Measurements from ENCODE around the gene CSNK1G1.

Gene CSNK1G1

DNA sequence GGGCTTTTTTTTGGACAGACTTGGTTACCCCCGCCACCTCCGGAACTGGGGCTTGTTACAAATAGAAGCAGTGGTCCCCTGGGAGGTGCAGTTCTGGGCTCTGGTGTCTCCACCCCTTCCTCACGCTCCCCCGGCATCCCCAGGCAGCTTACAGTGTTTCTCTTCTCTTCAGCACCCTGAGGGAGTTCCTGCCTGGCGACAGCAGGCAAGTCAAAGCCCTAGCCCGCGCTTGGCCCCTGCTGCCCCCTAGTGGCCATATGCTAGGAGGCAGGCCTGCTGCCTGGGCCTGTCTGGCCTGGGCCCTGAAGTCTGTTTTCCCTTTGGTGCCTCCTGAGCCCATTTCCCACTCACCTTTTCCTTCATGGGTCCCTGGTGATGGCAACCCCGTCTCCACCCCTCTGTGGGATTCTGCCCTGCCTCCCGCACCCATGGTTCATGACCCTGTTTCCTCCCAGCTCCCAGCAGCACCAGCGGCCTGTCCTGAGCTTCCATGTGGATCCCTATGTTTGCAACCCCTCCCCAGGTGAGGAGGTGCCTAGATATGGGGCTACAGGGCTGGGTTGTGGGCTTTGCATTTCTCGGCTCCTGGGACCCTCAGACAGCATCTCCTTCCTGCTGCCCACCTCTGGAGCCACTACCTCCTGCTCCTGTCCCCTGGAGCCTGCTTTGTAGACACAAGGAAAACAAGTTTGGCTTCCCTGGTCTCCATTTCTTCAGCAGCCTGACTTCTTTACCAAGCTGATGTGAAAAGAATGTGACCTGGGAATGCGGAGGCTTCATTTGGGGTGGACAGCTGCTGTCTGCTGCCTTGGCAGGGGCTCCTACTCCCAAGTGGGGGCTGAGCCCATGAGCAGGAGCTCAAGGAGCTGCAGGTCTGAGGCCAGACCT lies 202.2 kb downstream of the CSNK1G1 start:
- TF ChIP-seq, protein P1, sequence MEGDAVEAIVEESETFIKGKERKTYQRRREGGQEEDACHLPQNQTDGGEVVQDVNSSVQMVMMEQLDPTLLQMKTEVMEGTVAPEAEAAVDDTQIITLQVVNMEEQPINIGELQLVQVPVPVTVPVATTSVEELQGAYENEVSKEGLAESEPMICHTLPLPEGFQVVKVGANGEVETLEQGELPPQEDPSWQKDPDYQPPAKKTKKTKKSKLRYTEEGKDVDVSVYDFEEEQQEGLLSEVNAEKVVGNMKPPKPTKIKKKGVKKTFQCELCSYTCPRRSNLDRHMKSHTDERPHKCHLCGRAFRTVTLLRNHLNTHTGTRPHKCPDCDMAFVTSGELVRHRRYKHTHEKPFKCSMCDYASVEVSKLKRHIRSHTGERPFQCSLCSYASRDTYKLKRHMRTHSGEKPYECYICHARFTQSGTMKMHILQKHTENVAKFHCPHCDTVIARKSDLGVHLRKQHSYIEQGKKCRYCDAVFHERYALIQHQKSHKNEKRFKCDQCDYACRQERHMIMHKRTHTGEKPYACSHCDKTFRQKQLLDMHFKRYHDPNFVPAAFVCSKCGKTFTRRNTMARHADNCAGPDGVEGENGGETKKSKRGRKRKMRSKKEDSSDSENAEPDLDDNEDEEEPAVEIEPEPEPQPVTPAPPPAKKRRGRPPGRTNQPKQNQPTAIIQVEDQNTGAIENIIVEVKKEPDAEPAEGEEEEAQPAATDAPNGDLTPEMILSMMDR (IDR thresholded peaks at IDR 0.05): peak; percentile 98
- DNase-seq (ENCODE audit: low spot score): peak; percentile 89
- Histone ChIP-seq H3K4me3 (no peak overlapping the region), H3K27ac (no peak overlapping the region)

DNA sequence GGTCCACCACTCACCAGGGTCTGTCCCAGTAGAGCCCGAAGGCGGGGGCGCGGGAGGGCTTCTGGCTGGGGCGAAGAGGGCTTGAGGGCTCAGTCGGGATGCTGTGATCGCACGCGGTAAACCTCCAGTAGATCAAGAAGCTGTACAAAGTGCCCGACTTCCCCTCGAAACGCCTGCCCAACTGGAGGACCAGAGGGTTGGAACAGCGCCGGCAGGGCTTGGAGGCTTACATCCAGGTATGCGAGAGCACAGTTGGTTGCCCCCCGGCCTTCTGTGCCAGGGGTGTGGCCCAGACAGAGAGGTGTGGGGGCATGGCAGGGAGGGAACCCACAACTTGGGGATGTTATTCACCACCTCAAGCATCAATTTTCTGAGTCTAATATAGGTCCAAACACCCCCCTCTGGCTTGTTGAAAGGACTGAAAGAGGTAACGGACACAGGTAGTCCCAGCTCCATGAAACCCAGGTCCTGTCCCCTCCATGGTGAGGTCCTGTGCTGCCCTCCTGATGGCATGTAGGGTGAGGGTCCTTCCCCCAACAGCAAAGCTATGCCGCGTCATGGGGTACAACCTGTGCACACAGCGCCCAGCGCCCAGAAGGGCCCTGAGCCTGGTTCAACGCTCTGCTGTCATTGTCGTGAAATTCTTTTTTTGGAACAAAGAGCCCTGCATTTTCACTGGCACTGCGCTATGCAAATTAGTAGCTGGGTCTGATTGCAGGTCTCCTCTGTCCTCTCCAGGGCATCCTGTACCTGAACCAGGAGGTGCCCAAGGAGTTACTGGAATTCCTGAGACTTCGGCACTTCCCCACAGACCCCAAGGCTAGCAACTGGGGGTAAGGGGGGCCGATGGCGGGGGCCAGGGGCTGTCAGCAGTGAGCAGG lies 203.2 kb downstream of the CSNK1G1 start:
- Histone ChIP-seq H3K27ac (no peak overlapping the region), H3K4me3 (peak overlapping the region; percentile 72)
- TF ChIP-seq, protein P1 (IDR thresholded peaks at IDR 0.05): no peak
- peak; percentile 72 for DNase-seq (ENCODE audit: low spot score)

DNA sequence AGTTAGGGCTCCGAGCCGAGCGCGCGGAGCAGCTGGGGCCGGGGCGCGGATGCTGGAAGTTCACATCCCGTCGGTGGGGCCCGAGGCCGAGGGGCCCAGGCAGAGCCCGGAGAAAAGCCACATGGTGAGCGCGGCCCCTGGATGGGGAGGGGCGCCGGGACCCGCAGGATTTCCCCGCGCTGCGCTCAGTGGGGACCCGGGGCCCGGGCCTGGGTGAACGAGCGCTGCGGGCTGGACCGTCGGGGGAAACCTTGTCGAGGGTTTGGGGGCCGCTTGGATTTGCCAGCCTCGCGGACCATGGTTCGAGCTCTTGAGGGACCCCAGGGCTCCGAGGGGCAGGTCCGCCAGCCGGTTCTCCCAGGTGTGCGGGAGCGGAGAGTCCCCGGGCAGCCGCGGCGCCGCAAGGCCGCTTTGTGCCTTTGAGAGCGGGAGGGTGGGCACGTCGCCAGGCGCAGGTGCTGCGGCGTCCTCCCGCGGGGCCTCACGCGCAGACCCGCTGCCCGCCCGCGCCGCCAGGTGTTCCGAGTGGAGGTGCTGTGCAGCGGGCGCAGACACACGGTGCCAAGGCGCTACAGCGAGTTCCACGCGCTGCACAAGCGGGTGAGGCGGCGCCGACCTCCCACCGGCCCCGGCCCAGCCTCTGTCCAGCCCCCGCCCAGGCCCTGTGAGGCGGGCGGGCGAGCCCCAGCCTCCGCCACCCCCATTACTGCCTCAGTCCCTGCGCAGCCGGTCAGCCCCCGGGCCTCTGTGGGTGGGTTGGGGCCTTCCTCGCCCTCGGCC lies 204.1 kb downstream of the CSNK1G1 start, which contains the start of gene SNX22:
Gene SNX22 (plus strand): TSS at position 5 of the 780 bp plus-strand sequence. CDS start 45 bp downstream, at position 50.
- TF ChIP-seq, protein P1 (IDR thresholded peaks at IDR 0.05): no peak
- Histone ChIP-seq H3K27ac (no peak within 1 kb of the TSS), H3K4me3 (peak within 1 kb of the TSS; percentile 72)
- DNase-seq (ENCODE audit: low spot score): peak; percentile 74

DNA sequence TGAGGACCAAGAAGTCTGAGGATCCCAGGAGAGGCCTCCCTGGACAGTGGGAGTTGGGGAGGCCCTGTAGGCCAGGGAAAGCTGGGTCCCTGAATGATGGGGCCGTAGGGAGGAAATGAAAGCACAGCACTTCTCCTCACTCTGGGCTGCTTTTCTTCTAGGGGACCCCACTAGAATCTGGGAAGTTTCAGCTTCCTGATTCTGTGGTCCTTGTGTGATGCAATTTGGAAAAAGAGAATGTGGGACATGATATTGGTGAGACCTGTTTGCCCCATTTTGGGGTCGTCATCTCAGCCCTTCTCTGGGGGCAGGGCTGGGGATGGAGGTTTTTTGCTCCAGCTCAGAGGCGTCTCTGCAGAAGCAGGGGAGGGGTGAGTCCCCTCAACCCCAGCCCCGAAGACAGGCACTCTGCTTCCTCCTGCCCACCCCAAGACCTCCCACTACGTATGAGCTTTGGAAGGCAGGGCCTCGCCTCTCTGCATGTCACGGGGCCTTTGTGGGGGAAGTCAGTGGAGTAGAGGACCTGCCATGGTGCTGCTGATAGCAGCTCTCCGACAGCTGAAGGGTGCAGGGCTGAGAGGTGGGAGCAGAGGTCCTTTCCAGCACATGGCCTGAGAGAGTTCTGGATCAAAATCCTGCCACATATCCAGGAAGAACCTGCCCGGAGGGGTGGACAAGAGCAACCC lies 205.9 kb downstream of the CSNK1G1 start:
- TF ChIP-seq, protein P1 (IDR thresholded peaks at IDR 0.05): no peak
- DNase-seq (ENCODE audit: low spot score): no peak
- Histone ChIP-seq H3K4me3 (no peak overlapping the region), H3K27ac (no peak overlapping the region)

DNA sequence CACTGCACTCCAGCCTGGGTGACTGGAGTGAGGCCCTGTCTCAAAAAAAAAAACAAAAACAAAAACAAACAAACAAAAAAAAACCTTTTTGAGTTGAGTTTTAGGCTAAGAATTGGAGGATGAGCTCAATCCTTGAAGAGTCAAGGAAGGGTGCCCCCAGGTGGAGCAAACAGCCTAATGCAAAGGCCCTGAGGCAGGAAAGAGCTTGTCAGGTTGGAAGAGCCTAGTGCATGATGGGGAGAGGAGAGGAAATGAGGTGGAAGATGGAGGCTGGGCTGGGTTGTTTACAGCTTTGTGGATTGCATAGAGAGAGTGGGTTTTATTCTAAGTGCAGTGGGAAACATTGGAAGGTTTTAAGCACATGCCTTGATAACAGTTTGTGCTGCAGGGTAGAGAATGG lies 206.5 kb downstream of the CSNK1G1 start:
- TF ChIP-seq, protein P1 (IDR thresholded peaks at IDR 0.05): no peak
- H3K4me3 ChIP-seq: no peak overlapping the region
- peak; percentile 5 for DNase-seq (ENCODE audit: low spot score)
- no peak overlapping the region for H3K27ac ChIP-seq

DNA sequence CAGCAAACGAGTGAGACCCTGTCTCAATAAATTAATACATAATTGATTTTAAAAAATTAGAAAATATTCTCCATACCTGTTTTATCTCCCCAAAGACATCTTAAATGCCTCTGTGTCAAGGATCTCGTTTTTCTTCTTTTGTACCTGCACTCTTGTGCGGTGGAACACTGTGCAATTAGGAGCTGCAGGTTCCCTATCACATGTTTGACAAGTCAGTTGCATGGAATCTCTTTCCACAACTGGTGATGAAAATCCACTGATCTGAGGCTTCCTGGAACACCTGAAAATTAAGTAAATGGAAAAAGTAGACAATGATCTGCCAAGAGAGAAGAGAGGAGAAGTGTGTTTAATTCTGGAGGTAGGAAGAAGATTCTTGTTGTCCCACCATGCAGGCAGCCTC lies 207.4 kb downstream of the CSNK1G1 start:
- Histone ChIP-seq H3K4me3 (no peak overlapping the region), H3K27ac (no peak overlapping the region)
- peak; percentile 29 for DNase-seq (ENCODE audit: low spot score)
- TF ChIP-seq, protein P1 (IDR thresholded peaks at IDR 0.05): no peak

All from coronary artery (tissue), 2 donors.